ENCODE data around the gene TMEM54. TPM values are rescaled to one million over a fixed set of nuclear protein-coding genes. Genes with fewer than 3 reads are reported as not detected.
"Not testable (repeated sequence)": the region's sequence is repeated elsewhere in the genome, so short reads cannot be mapped to it uniquely, and the experiment has no call there.

The TMEM54 gene
- total and polyA plus RNA-seq, 4 experiments from 2014 or later, result not detected

- Histone ChIP-seq H3K27me3 (ENCODE audit: insufficient read depth, low read length) (no peaks in the 10 kb centered on the region), H3K27ac (ENCODE audit: low read depth, low read length) (no peak overlapping the region), H3K4me3 (ENCODE audit: low read length in 2 of 2) (no peak overlapping the region), H3K4me1 (ENCODE audit: insufficient read depth, low read length) (peaks cover under 1% of the 10 kb centered on the region), H3K9me3 (ENCODE audit: control insufficient read depth in 1 of 2, low read length in 2 of 2) (no peaks in the 10 kb centered on the region), H3K36me3 (ENCODE audit: insufficient read depth, low read length) (no peaks in the 10 kb centered on the region)
- Mint-ChIP-seq H3K27ac (no peak overlapping the region), H3K36me3 (no peaks in the 10 kb centered on the region), H3K4me3 (no peak overlapping the region), H3K27me3 (peaks cover 13 to 16% of the 10 kb centered on the region in 2 donors), H3K4me1 (peaks cover under 1 to 8% (median 4%) of the 10 kb centered on the region in 4 donors), H3K9me3 (peaks cover 0 to 2% (median 0%) of the 10 kb centered on the region in 8 donors)
- no peak for DNase-seq
- CTCF ChIA-PET (ENCODE audit: partially characterized antibody), result interaction anchor here (0.7 kb wide), 1 partner anchor 189 kb away, joined by 3 read pairs; no protein-coding TSS in a partner anchor
- intact Hi-C loops (cut with micrococcal nuclease), result no loop called here
- POLR2A ChIA-PET (ENCODE audit: partially characterized antibody), result no interaction called here
These were observed 5.5 kb upstream of the TMEM54 start for GRCh38 chr1:32906654-32907053.

- DNase-seq; H3K36me3 Mint-ChIP-seq; intact Hi-C loops (cut with micrococcal nuclease); H3K36me3 ChIP-seq (ENCODE audit: insufficient read depth, low read length); H3K9me3 Mint-ChIP-seq; CTCF ChIA-PET (ENCODE audit: partially characterized antibody); H3K27me3 ChIP-seq (ENCODE audit: insufficient read depth, low read length); POLR2A ChIA-PET (ENCODE audit: partially characterized antibody); H3K27ac ChIP-seq (ENCODE audit: low read depth, low read length); H3K9me3 ChIP-seq (ENCODE audit: control insufficient read depth in 1 of 2, low read length in 2 of 2); H3K4me3 Mint-ChIP-seq; H3K4me3 ChIP-seq (ENCODE audit: low read length in 2 of 2); H3K4me1 ChIP-seq (ENCODE audit: insufficient read depth, low read length); H3K27ac Mint-ChIP-seq: not testable (repeated sequence)
- H3K27me3 Mint-ChIP-seq, result peaks cover 18% of the 10 kb centered on the region in 2 donors
- peaks cover 2 to 12% (median 7%) of the 10 kb centered on the region in 4 donors for H3K4me1 Mint-ChIP-seq
These were observed 4.4 kb upstream of the TMEM54 start for GRCh38 chr1:32905588-32905987.

GRCh38 chr1:32904797-32905196, 3.6 kb upstream of the TMEM54 start:
- Mint-ChIP-seq H3K4me1 (peaks cover 2 to 14% (median 9%) of the 10 kb centered on the region in 4 donors), H3K9me3 (no peaks in the 10 kb centered on the region), H3K36me3 (no peaks in the 10 kb centered on the region), H3K27me3 (peaks cover 21 to 24% of the 10 kb centered on the region in 2 donors), H3K27ac (no peak overlapping the region), H3K4me3 (no peak overlapping the region)
- CTCF ChIA-PET (ENCODE audit: partially characterized antibody), result no interaction called here
- POLR2A ChIA-PET (ENCODE audit: partially characterized antibody), result no interaction called here
- Histone ChIP-seq H3K27me3 (ENCODE audit: insufficient read depth, low read length) (peaks cover 8% of the 10 kb centered on the region), H3K4me3 (ENCODE audit: low read length in 2 of 2) (no peak overlapping the region), H3K9me3 (ENCODE audit: control insufficient read depth in 1 of 2, low read length in 2 of 2) (no peaks in the 10 kb centered on the region), H3K27ac (ENCODE audit: low read depth, low read length) (no peak overlapping the region), H3K36me3 (ENCODE audit: insufficient read depth, low read length) (no peaks in the 10 kb centered on the region), H3K4me1 (ENCODE audit: insufficient read depth, low read length) (peaks cover 9% of the 10 kb centered on the region)
- intact Hi-C loops (cut with micrococcal nuclease), result no loop called here
- DNase-seq, result no peak

DNA sequence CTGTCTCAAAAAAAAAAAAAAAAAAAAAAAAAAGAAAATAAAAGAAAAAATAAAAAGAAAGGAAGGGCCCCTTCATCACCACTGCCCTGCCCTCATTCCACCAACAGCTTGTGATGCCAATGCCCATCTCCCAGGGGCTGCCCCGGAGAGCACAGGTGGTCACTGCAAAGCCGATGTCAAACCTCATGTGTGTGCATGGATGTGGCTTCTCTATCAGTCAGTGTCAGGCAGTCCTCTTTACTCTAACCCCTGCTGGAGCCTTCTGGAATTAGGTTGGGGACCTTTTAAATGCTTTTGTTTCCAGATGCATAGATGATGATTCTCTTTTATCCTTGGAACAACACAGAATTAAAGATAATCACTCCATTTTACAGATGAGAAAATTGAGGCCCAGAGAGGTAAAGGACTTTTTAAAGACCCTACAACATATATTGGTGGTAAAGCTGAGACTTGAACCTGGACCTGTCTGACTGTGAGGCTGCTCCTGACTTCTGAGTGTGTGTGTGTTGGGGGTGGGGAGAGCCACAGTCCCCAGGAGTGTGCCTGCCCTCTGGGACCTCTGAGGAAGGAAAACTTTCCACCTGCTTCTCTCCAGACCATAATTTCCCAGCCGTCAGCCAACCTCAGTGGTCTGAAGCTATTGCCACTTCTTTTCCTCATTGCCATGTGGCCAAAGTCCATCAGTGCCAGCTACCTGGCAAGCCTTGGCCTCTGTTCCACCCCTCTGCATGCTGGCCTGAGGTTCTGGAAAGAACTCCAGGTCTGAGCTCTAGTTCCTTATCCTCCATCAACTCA, 3.0 kb upstream of the TMEM54 start:
- Histone ChIP-seq H3K4me1 (ENCODE audit: insufficient read depth, low read length) (peaks cover 9% of the 10 kb centered on the region), H3K27me3 (ENCODE audit: insufficient read depth, low read length) (peaks cover 9% of the 10 kb centered on the region), H3K4me3 (ENCODE audit: low read length in 2 of 2) (no peak overlapping the region), H3K9me3 (ENCODE audit: control insufficient read depth in 1 of 2, low read length in 2 of 2) (no peaks in the 10 kb centered on the region), H3K27ac (ENCODE audit: low read depth, low read length) (no peak overlapping the region), H3K36me3 (ENCODE audit: insufficient read depth, low read length) (no peaks in the 10 kb centered on the region)
- Mint-ChIP-seq H3K4me3 (no peak overlapping the region), H3K4me1 (peaks cover 2 to 14% (median 9%) of the 10 kb centered on the region in 4 donors), H3K9me3 (no peaks in the 10 kb centered on the region), H3K36me3 (no peaks in the 10 kb centered on the region), H3K27ac (peak overlapping the region in 1 of 7 donors; percentile 50), H3K27me3 (peaks cover 23 to 27% of the 10 kb centered on the region in 2 donors)
- CTCF ChIA-PET (ENCODE audit: partially characterized antibody), result no interaction called here
- no peak for DNase-seq
- POLR2A ChIA-PET (ENCODE audit: partially characterized antibody), result no interaction called here
- intact Hi-C loops (cut with micrococcal nuclease), result no loop called here

DNA sequence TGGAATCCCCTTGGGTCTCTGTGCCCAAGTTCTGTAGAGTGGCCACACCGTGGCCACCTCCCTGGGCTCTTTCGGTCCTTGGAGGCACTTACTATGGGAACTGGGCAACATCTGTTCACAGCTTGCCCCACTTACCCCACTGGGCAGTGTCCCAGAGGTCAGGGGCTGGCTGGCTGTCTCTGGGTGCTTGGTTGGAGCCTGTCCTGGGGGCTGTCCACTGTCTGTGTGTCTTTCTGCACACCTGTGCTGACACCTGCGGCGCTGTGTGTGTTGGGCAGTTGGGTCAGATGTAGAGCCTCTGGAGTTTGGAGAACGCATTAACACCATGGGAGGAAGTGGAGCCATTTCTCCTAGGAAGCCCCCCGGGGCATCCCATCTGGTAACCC, 1.3 kb upstream of the TMEM54 start:
- CTCF ChIA-PET (ENCODE audit: partially characterized antibody), result no interaction called here
- Mint-ChIP-seq H3K4me3 (peak overlapping the region in 7 of 8 donors; percentile 21 to 86 (median 74)), H3K4me1 (peaks cover 2 to 14% (median 9%) of the 10 kb centered on the region in 4 donors)

GRCh38 chr1:32901823-32902534, 790 bp upstream of the TMEM54 start:
- POLR2A ChIA-PET (ENCODE audit: partially characterized antibody), result no interaction called here
- Histone ChIP-seq H3K9me3 (ENCODE audit: control insufficient read depth in 1 of 2, low read length in 2 of 2) (no peaks in the 10 kb centered on the region), H3K27me3 (ENCODE audit: insufficient read depth, low read length) (peaks cover 13% of the 10 kb centered on the region), H3K36me3 (ENCODE audit: insufficient read depth, low read length) (no peaks in the 10 kb centered on the region), H3K27ac (ENCODE audit: low read depth, low read length) (no peak overlapping the region), H3K4me1 (ENCODE audit: insufficient read depth, low read length) (peaks cover 9% of the 10 kb centered on the region), H3K4me3 (ENCODE audit: low read length in 2 of 2) (no peak overlapping the region)
- DNase-seq, result no peak
- Mint-ChIP-seq H3K36me3 (no peaks in the 10 kb centered on the region), H3K27me3 (peaks cover 29 to 37% of the 10 kb centered on the region in 2 donors), H3K4me3 (peak overlapping the region; percentile 72 to 87 (median 76)), H3K27ac (peak overlapping the region in 2 of 7 donors; percentile 37 to 73), H3K4me1 (peaks cover 2 to 14% (median 9%) of the 10 kb centered on the region in 4 donors), H3K9me3 (no peaks in the 10 kb centered on the region)
- CTCF ChIA-PET (ENCODE audit: partially characterized antibody), result no interaction called here
- intact Hi-C loops (cut with micrococcal nuclease), result no loop called here

More for the DNA sequence above, 1.3 kb upstream of the TMEM54 start:
- DNase-seq, result no peak
- Mint-ChIP-seq H3K27ac (peak overlapping the region in 1 of 7 donors; percentile 72), H3K27me3 (peaks cover 29 to 32% of the 10 kb centered on the region in 2 donors), H3K9me3 (no peaks in the 10 kb centered on the region), H3K36me3 (no peaks in the 10 kb centered on the region)
- POLR2A ChIA-PET (ENCODE audit: partially characterized antibody), result no interaction called here
- Histone ChIP-seq H3K27me3 (ENCODE audit: insufficient read depth, low read length) (peaks cover 13% of the 10 kb centered on the region), H3K4me1 (ENCODE audit: insufficient read depth, low read length) (peaks cover 9% of the 10 kb centered on the region), H3K9me3 (ENCODE audit: control insufficient read depth in 1 of 2, low read length in 2 of 2) (no peaks in the 10 kb centered on the region), H3K36me3 (ENCODE audit: insufficient read depth, low read length) (no peaks in the 10 kb centered on the region), H3K4me3 (ENCODE audit: low read length in 2 of 2) (no peak overlapping the region), H3K27ac (ENCODE audit: low read depth, low read length) (no peak overlapping the region)
- intact Hi-C loops (cut with micrococcal nuclease), result no loop called here

DNA sequence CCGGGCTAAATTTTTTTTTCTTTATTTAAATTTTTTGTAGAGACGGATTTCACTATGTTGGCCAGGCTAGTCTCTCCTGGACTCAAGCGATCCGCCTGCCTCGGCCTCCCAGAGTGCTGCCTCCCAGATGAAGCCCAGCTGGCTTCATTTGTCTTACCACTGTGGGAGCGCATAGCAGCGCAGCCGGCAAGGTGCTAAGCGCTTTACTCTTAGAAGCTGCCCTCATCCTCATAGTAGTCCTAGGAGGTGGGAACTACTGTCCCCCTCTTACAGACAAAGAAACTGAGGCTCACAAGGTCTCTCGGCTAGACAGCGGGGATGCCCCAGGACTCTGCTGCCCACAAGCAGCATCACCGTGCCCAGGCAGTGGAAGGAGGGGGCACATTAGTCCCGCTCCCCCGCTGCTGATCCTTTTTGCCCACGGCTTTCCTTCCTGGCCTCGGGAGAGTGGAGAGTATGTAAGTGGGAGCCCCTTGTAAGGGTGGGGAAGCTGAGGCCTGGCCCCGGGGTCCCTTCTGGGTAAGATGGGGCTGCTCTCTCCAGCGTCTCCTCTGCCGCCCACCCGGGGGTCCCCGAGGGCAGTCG, 726 bp downstream of the TMEM54 start:
- peak overlapping the region; percentile 55 to 76 (median 70) for H3K4me3 Mint-ChIP-seq
- Histone ChIP-seq H3K4me3 (ENCODE audit: low read length in 2 of 2) (no peak overlapping the region), H3K9me3 (ENCODE audit: control insufficient read depth in 1 of 2, low read length in 2 of 2) (no peaks in the 10 kb centered on the region), H3K27ac (ENCODE audit: low read depth, low read length) (no peak overlapping the region), H3K4me1 (ENCODE audit: insufficient read depth, low read length) (peaks cover 9% of the 10 kb centered on the region), H3K27me3 (ENCODE audit: insufficient read depth, low read length) (peaks cover 13% of the 10 kb centered on the region), H3K36me3 (ENCODE audit: insufficient read depth, low read length) (no peaks in the 10 kb centered on the region)
- POLR2A ChIA-PET (ENCODE audit: partially characterized antibody), result no interaction called here
- DNase-seq, result no peak
- CTCF ChIA-PET (ENCODE audit: partially characterized antibody), result interaction anchor here (1.4 kb wide), 1 partner anchor 11 kb away, joined by 3 read pairs; no protein-coding TSS in a partner anchor
- H3K27ac Mint-ChIP-seq, result no peak overlapping the region
- no peaks in the 10 kb centered on the region for H3K36me3 Mint-ChIP-seq
- intact Hi-C loops (cut with micrococcal nuclease), result no loop called here
- peaks cover 2 to 14% (median 9%) of the 10 kb centered on the region in 4 donors for H3K4me1 Mint-ChIP-seq
- no peaks in the 10 kb centered on the region for H3K9me3 Mint-ChIP-seq
- peaks cover 32 to 44% of the 10 kb centered on the region in 2 donors for H3K27me3 Mint-ChIP-seq
